ENCODE measurements around the gene TNIK. TPM values are rescaled to one million over a fixed set of nuclear protein-coding genes. Genes with fewer than 3 reads are reported as not detected.
"Not testable (repeated sequence)": the region's sequence is repeated elsewhere in the genome, so short reads cannot be mapped to it uniquely, and the experiment has no call there.

TNIK gene
- total RNA-seq, 1 experiment from 2014 or later: 0.47 TPM

DNA sequence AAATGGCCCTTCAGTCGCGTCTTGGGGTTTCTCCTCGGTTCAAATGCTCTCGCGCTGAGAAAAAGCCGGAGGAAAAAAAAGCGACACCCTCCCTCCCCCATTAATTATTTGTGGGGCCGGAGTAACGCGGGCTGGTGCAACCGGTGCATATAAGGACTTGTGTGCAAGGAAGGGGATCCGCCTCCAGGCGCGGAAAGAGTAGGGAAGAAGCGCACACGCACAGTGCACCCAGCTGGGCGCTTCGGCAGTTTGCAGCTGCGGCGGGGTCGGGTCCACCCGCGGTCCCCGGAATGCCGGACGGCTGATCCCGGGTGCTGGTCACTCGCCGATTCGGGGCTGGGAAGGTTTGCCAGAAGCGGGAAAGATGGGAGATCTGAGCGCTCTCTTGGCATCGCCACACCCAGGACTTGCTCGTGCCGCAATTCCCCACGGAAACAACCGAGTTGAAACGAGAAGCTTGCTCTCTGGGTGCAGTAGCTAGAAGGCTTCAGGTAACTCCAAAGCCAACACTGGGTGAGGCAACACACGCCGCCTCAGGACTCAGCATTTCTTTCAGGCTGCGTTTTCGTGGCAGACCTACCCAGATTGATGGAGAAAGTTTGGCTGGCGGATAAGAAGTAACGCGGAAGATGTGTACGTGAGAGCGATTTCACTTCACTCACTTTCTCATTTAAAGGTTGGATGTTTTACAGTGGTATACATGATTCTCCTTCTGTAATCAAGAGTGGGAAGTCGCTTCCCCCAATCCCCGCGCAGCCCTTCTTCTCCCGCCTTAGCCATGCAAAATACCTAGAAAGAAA lies 720 bp upstream of the TNIK start:
- Histone ChIP-seq H3K4me3 (peak overlapping the region; percentile 46), H3K27me3 (replicated peaks) (peaks cover 15% of the 10 kb centered on the region), H3K4me1 (replicated peaks) (peaks cover 7% of the 10 kb centered on the region), H3K27ac (no peak overlapping the region), H3K9me3 (replicated peaks) (no peaks in the 10 kb centered on the region), H3K36me3 (no peaks in the 10 kb centered on the region)
- DNase-seq (ENCODE audit: low read depth in 1 of 2, low spot score in 2 of 2): peak in 1 of 2 experiments; percentile 43

DNA sequence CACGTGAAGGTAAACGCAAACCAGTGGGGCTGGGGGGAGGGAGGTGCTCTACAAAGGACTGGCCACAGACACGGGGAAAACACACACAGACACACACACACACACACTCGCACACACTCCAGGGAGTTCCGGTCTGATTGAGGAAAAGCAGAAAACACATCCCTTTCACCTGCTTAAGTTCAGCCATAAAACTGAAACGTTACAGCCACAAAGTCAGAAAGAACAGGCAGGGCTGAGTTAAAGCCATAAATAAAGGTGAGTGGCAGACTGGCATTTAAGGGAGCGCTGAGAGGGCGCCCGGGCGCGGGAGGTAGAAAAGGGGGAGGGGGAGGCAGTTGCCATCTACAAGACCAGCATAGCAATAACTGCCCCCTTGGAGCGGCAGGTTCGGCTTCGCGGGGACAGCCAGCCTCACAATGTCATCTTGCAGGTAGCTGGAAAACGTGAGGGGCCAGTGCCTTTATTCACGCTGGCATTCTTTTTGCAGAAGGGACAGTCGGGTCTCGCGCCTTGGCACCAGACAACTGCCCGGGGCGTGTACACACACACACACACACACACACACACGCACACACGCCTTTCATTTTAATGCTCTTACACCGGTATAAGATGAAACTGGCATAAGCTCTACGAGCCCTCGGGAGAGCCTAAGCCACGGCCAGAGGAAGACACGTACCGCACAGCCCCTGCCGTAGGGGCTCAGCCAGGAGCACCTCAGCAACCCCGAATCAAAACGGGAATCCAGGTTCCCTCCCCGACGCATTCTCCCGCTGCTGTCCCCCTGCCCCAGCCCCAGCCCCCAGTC lies 866 bp downstream of the TNIK start:
- Histone ChIP-seq H3K27ac (no peak overlapping the region), H3K27me3 (replicated peaks) (peaks cover 15% of the 10 kb centered on the region), H3K4me1 (replicated peaks) (peaks cover 7% of the 10 kb centered on the region), H3K4me3 (peak overlapping the region; percentile 46), H3K9me3 (replicated peaks) (no peaks in the 10 kb centered on the region), H3K36me3 (no peaks in the 10 kb centered on the region)
- DNase-seq (ENCODE audit: low read depth in 1 of 2, low spot score in 2 of 2): peak in 1 of 2 experiments; percentile 15

DNA sequence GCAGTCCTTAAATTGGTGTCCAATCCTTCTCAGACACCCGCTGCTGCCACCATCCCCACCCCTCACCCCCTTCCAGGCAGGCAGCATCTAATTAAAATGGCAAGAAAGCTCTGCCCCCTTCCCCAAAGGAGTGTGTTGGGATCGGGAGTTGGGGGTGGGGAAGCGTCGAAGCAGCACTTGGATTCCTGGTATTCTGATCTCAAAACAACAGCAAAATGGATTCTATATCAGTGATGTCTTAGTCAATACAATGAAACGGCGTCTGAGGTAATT lies 1.4 kb downstream of the TNIK start:
- DNase-seq (ENCODE audit: low read depth in 1 of 2, low spot score in 2 of 2): no peak
- H3K4me1 ChIP-seq (replicated peaks): peaks cover 7% of the 10 kb centered on the region
- no peak overlapping the region; the same call in 1 of the 2 replicates for H3K4me3 ChIP-seq
- H3K27ac ChIP-seq: no peak overlapping the region
- H3K27me3 ChIP-seq (replicated peaks): peaks cover 15% of the 10 kb centered on the region
- no peaks in the 10 kb centered on the region for H3K9me3 ChIP-seq (replicated peaks)
- no peaks in the 10 kb centered on the region for H3K36me3 ChIP-seq

DNA sequence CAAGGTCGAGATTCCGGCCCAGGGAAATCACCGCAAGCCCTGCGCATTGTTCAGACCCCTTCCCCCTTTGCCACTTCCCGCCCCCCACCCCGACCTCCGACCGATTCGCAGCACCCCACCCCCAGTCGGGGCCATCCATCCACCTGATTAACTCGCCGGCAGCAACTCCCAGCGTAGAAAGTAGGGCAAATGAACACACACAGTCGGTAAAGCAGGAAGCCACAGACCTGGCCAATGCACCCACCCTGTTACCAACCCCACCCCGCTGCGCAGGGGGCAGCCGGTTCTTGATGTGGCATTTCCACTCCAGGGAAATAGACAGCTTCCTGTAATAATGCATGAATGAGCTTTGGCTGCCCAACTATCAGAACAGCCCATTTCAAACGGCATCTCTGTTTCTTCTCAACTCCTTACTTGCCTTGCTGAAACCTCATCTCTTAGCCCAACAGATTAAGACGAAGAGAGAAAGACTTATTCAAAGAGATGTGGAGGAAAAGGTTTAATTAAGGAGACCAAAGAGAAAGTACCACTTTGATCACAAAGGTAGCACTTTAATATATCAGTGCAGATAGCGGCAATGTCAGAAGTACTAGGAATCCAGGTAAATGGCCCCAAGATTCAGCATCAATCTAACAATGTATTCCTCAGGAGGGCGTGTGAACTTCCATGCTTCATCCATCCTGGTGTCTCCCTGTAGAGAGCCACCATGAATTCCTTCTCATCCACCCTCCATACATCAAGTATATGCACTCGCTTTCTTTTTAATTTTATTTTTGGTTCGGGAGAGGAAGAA lies 1.9 kb downstream of the TNIK start:
- Histone ChIP-seq H3K27ac (no peak overlapping the region), H3K4me3 (no peak overlapping the region), H3K36me3 (no peaks in the 10 kb centered on the region), H3K4me1 (replicated peaks) (peaks cover 7% of the 10 kb centered on the region), H3K9me3 (replicated peaks) (no peaks in the 10 kb centered on the region), H3K27me3 (replicated peaks) (peaks cover 15% of the 10 kb centered on the region)
- DNase-seq (ENCODE audit: low read depth in 1 of 2, low spot score in 2 of 2): no peak

DNA sequence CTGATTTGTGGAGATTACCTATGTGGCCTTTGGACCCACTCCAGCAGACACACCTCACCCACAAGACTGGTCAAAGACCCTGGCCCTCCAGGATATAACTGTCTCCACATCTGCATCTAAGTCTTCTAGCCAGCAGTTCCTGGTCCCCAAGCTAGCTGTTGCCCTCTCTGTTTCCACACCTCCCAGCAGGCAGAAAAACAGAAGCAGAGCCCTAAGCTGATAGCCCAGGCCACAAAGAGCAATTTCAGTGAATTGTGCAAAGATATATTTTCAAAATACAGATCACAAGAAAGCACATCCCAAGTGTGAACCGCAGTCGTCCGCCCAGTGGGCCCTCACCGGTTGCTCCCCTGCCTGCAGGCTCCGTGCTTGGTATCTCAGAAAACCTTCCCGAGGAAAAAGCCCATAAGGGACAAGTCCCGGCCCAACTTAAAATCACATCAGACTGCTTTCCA lies 2.6 kb downstream of the TNIK start:
- H3K9me3 ChIP-seq (replicated peaks): no peaks in the 10 kb centered on the region
- H3K27me3 ChIP-seq (replicated peaks): peaks cover 15% of the 10 kb centered on the region
- DNase-seq (ENCODE audit: low read depth in 1 of 2, low spot score in 2 of 2): no peak
- H3K27ac ChIP-seq: no peak overlapping the region
- H3K36me3 ChIP-seq: no peaks in the 10 kb centered on the region
- peaks cover 7% of the 10 kb centered on the region for H3K4me1 ChIP-seq (replicated peaks)
- H3K4me3 ChIP-seq: no peak overlapping the region

DNA sequence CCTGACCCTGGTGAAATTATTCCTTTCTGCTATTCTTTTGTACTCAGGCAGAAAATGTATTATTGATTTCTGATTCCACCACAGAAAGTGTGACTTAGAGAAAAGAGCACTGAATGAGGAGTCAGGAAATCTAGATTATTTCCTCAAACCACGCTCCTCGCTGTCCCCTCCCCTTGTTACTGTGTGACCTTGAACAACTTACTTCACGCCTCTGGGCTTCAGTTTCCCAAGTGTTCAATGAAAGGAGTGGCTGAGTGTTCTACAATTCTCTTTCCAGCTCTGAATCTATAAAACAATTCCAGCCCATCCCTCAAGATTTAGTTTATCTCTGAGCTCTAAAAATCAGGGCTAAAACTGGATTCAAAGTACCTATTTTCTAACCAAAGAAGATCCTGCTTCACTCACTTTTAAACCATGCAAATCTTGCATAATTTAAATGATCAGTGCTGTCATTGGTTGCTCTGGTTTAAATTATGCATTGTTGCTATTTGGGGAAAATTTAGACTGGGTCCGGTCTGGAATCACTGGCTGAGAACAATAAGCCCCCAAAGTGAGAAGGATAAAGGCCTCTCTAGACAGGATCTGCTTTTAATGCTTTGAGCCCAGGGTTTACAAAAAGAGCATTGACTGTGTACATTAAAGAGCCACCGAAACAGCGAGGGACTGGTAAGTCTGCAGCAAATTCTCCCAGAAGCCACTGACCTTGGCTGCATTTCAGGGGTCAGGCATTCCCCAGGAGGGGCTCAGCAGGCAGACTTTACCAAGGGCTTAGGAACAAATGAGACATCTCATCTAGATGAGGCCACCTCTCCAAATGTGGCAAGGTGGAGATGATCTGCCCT lies 3.2 kb downstream of the TNIK start:
- H3K27ac ChIP-seq: no peak overlapping the region
- H3K4me1 ChIP-seq (replicated peaks): peaks cover 7% of the 10 kb centered on the region
- no peaks in the 10 kb centered on the region for H3K9me3 ChIP-seq (replicated peaks)
- no peak overlapping the region for H3K4me3 ChIP-seq
- no peak for DNase-seq (ENCODE audit: low read depth in 1 of 2, low spot score in 2 of 2)
- peaks cover 13% of the 10 kb centered on the region for H3K27me3 ChIP-seq (replicated peaks)
- H3K36me3 ChIP-seq: no peaks in the 10 kb centered on the region

DNA sequence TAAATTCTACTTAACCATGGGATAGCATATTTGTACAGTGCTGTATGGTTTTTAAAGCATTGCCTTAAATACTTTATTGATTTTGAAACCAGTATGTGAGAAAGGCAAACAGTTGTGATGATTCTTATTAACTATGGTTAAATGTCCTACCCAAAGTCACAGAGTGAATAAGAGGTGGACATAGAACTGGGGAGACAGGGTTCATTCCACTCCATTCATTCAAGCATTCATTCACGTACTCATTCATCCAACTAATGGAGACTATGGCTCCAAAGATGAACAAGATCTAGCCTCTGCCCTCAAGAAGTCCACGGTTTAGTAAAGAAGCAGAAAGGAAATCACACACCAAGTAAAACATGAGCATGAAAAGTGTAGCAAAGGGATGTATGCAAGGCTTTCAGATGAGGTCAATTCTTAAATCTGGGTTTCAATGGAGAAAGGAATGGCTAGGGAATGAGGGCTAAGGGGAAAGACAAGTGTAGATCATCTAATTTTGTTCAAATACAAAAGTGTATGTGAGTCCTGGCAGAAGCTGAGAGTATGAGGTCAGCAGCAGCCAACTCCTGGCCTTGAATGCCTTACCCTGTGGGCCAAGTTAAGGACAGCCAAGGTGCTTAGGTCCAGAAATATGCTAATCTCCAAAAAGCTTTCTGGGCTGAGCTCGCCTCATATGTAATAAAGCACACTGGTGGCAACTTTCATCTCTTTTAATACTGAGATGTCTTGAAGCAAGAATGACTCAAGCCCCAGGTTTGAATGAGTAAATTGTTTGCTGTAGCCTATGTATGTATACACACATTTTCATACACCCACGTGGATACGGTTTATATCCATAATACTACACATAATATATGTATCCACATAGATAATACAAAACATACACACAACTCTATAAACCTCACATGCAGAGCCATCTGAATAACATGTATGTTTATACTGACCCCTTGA lies 4.3 kb downstream of the TNIK start:
- peaks cover 7% of the 10 kb centered on the region for H3K4me1 ChIP-seq (replicated peaks)
- no peak for DNase-seq (ENCODE audit: low read depth in 1 of 2, low spot score in 2 of 2)
- no peaks in the 10 kb centered on the region for H3K9me3 ChIP-seq (replicated peaks)
- H3K4me3 ChIP-seq: no peak overlapping the region
- no peak overlapping the region for H3K27ac ChIP-seq
- peaks cover 6% of the 10 kb centered on the region for H3K27me3 ChIP-seq (replicated peaks)
- no peaks in the 10 kb centered on the region for H3K36me3 ChIP-seq

DNA sequence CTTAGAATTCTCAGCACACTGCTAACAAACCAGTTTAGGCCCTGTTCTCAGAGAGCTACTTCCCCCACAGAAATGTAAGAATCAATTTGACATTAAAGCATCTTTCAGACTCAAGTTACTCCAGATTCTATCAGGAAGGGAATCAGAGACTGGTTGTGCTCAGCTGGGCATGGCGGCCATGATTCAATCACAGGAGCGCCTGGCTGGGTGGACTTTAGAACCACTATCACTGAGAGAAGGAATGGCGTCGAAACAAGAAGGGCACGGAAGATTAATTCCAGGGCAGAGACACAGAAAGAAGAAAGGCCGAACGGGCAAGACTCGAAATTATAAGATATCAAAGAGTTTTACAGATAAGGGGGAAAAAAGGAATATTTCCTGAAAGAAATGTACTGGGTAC lies 6.2 kb downstream of the TNIK start:
- H3K4me1 ChIP-seq (replicated peaks): peaks cover 1% of the 10 kb centered on the region
- no peaks in the 10 kb centered on the region for H3K36me3 ChIP-seq
- no peak overlapping the region for H3K4me3 ChIP-seq
- DNase-seq (ENCODE audit: low read depth in 1 of 2, low spot score in 2 of 2): no peak
- no peak overlapping the region for H3K27ac ChIP-seq
- H3K9me3 ChIP-seq (replicated peaks): no peaks in the 10 kb centered on the region
- no peaks in the 10 kb centered on the region; the same call in 1 of the 2 replicates for H3K27me3 ChIP-seq (replicated peaks)

DNA sequence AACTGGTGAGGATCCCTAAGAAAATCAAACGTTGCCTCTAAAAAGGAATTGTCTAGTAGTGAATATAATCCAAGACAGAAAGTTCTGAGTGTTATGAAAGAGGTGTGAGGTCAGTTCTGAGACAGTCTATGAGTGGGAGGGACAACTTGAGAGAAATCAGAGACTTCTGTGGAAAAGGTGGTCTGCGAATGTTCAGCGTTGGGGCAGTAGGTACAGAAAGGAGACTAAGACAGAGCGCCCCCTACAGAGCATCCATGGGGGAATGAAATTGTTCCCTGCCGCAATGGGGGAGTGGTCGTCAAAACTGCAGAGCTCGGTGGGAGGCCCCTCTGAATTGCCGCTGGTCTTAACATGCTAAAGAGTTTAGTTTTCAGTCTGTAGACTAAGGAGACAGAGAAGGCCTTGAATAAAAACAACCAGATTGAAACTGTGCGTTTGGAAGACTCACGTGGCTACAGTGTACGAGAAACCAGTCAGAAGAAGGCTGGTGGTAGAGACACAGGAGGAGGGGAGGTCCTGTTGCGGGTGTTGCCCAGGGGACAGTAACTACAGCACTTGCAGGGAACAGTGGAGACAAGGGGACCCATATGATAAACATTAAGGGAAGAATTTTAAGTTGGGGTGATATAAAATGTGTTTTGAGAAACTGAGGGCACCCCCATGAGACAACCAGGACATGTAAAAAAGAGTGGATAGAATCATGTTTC lies 6.9 kb downstream of the TNIK start:
- Histone ChIP-seq H3K27me3 (replicated peaks) (no peaks in the 10 kb centered on the region), H3K27ac (no peak overlapping the region), H3K4me3 (no peak overlapping the region), H3K36me3 (no peaks in the 10 kb centered on the region), H3K4me1 (replicated peaks) (no peaks in the 10 kb centered on the region), H3K9me3 (replicated peaks) (no peaks in the 10 kb centered on the region)
- no peak for DNase-seq (ENCODE audit: low read depth in 1 of 2, low spot score in 2 of 2)

DNA sequence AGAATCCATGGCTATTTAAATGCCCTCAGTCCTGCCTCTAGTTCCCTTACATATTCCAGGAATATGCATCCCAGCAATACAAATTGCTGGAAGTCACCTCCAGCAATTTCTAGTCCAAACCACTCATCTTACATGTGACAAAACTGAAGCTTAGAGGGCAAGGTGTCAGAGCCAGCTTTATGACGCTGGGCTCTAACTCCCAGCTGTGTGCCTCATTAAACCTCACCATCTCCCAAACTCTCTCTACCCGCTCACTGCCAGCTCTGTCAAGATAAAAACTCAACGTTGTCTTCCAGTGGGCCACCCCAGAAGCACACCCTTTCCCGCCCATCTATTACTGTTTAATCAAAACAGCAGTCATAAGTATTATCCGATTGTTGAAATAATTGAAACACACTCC lies 7.9 kb downstream of the TNIK start:
- Histone ChIP-seq H3K27ac (no peak overlapping the region), H3K4me1 (replicated peaks) (no peaks in the 10 kb centered on the region), H3K36me3 (no peaks in the 10 kb centered on the region), H3K9me3 (replicated peaks) (no peaks in the 10 kb centered on the region), H3K4me3 (no peak overlapping the region), H3K27me3 (replicated peaks) (no peaks in the 10 kb centered on the region)
- no peak for DNase-seq (ENCODE audit: low read depth in 1 of 2, low spot score in 2 of 2)

DNA sequence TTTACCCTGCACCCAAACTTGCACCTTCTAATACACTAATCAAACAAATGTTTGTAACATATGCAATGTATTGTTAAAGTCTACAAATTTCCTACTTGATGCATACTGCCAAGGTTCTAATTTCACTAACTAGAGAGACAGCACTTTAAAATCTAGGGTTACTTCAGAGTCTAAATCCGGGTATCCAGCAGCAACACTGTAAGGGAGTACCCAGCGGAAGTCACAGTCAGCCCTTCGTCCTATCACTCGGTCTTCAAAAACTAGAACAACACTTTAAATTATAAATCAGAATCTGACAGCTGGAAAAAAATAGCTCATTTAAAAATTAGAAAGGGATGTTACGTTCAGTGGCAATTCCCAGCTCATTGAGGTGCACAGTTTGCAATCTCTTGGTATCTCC lies 8.3 kb downstream of the TNIK start:
- H3K27me3 ChIP-seq (replicated peaks): no peaks in the 10 kb centered on the region
- H3K36me3 ChIP-seq: no peaks in the 10 kb centered on the region
- no peak overlapping the region for H3K27ac ChIP-seq
- H3K9me3 ChIP-seq (replicated peaks): no peaks in the 10 kb centered on the region
- no peak overlapping the region for H3K4me3 ChIP-seq
- no peaks in the 10 kb centered on the region for H3K4me1 ChIP-seq (replicated peaks)
- no peak for DNase-seq (ENCODE audit: low read depth in 1 of 2, low spot score in 2 of 2)

DNA sequence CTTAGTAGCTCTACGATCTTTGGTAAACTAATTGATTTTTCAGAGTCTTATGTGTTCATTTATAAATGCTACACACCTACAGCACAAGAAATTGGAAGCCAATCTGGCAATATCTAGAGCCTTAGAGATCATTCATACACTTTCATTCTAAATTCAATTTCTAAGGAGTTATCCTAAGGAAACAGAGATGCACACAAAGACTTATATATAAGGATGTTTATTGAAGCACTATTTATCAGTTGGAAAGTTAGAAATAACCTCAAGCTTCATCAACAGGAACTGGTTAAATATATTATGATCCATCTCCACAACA lies 12.7 kb downstream of the TNIK start:
- not testable (repeated sequence) for H3K27ac ChIP-seq; H3K9me3 ChIP-seq (replicated peaks); DNase-seq (ENCODE audit: low read depth in 1 of 2, low spot score in 2 of 2); H3K36me3 ChIP-seq; H3K27me3 ChIP-seq (replicated peaks); H3K4me1 ChIP-seq (replicated peaks); H3K4me3 ChIP-seq

All from SJSA1 (cell line).